Endometrial microvascular endothelial cells (primary cell): ENCODE measurements around the gene PPAN. TPM values are rescaled to one million over a fixed set of nuclear protein-coding genes. Genes with fewer than 3 reads are reported as not detected.

Experiments
- in situ Hi-C: cut with HindIII; loops from 2 replicates; pipeline ENCODE4 v1.10.0; 2017; ENCODE audit warnings: low sequenced_read_pairs, low pct_unique_long_range_greater_than_20kb; ENCODE audit errors: inconsistent ontology term
- total RNA-seq: library from RNA; depleted of rRNA; stranded (reverse); fragments of >200 nt; gene quantifications from one replicate; pipeline ENCODE4 v1.2.3, GENCODE V29; 2015; ENCODE audit errors: inconsistent ontology term

The PPAN gene, protein sequence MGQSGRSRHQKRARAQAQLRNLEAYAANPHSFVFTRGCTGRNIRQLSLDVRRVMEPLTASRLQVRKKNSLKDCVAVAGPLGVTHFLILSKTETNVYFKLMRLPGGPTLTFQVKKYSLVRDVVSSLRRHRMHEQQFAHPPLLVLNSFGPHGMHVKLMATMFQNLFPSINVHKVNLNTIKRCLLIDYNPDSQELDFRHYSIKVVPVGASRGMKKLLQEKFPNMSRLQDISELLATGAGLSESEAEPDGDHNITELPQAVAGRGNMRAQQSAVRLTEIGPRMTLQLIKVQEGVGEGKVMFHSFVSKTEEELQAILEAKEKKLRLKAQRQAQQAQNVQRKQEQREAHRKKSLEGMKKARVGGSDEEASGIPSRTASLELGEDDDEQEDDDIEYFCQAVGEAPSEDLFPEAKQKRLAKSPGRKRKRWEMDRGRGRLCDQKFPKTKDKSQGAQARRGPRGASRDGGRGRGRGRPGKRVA
- 55.2 TPM for total RNA-seq

DNA sequence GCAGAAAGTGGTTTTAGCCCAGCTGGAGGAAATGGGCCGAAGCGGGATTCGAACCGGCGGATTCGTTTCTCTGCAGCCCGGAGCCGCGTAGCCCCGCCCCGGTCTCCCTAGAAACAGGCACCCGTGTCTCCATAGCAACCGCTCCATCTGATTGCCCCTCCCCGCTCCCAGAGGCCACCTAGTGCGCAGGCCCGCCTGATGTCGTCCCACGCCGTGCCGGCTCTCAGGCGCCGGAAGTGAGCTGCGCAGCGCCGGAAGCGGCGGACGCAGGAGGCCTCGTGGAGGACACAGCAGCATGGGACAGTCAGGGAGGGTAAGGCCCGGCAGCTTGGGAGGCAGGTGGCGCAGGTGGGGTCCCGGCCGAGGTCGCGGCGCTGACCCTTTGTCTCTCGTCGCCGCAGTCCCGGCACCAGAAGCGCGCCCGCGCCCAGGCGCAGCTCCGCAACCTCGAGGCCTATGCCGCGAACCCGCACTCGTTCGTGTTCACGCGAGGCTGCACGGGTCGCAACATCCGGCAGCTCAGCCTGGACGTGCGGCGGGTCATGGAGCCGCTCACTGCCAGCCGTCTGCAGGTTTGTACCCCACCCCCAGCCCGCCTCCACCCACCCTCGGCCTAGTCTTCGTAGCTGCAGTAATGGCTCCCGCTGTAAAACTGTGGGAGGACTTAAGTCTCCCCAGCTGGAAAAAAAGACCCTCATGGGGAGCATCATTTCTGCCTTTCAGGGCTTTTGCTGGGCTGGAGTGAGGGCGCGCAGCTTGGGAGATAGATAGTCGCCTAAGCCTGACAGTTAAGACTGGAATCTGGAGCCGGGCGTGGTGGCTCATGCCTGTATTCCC lies at the start of gene PPAN:
Gene PPAN (plus strand): TSS at position 263 of the 837 bp plus-strand sequence. CDS start 33 bp downstream, at position 296.
- in situ Hi-C loops: no loop called here

DNA sequence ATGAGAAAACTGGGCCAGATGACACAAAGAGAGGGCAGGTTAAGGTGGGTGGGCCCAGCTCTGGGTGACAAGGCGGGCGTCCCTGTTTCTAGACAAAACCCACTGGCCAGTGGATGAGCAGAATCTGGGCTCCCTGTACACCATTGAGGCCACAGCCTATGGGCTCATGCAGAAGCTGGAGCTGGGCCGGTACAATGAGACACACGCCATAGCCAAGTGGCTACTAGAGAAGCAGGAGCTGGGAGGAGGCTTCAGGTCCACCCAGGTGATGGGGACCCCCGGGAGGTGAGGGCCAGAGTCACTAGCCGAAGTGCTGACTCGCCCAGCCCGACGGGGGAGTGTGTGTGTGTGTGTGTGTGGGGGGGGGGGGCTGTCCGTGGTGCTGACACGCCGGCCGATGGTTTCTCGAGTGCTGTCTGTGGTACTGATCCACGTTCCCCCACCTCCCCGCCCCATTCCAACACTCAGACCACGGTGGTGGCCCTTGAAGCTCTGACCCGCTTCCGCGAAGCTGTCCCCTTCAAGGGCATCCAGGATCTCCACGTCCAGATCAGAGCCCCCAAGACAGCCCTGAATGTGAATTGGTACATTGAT lies 44.3 kb upstream of the PPAN start:
- in situ Hi-C loops: no loop called here

DNA sequence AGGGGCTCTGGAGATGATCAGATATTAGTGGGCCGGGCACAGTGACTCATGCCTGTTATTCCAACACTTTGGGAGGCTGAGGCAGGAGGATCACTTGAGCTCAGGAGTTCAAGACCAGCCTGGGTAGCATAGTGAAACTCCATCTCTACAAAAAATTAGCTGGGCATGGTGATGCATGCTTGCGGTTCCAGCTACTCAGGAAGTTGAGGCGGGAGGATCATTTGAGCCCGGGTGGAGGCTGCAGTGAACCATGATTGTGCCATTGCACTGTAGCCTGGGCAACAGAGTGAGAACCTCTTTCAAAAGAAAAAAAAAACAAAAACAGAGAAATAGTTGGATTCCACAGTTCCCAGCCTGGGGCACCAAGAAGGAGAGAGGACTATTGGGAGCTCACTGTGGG lies 38.0 kb upstream of the PPAN start:
- in situ Hi-C loops: no loop called here

DNA sequence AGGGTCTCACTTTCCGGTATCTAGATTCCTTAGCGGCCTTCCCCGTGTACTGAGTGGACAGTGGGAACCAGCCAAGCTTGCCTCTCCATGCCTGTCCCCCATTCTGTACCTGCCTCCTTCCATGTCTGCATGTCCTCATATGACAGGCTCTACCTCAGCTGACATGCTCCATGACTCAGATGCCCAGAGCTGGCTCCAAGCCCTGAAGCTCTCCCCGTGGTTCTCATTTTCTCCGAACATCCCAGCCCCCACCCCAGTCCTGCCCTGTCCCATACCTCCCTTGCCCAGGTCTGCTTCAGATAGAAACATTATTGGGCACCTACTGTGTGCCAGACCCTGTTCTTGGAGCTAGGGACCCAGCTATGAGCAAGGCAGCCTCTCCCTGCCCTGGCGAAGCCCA lies 37.1 kb upstream of the PPAN start:
- in situ Hi-C loops: no loop called here

DNA sequence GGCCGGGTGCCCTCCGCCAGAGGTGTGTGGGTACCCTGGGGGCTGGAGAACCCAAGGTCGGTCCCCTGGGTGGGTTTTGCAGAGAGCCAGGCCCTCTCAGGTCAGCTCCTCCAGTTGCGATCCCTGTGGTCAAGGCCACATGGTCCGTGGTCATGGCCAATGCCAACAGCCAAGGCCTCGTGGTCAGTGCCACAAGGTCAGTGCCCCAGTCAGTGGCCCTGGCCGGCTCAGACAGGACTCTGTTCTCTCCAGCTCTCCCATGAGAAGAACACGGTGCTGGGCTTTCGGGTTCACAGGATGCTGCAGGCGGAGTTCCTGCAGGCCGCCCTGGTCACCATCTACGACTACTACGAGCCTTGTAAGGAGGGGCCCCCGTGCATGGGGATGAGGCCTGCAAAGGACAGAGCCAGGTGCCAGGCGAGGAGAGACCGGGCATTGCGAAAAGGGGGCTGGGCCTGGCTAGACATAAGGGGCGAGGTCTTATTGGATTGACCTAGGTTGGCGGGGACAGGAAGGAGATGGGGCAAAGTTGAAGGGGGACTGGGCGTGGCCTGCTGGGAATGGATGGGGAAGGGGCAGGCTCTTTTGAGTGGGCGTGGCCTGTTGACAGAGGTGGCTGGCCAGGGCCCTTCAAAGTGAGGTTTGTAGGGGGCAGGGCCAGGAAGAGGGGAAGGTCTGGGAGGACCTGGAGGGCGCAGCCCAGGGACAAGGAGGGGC lies 35.3 kb upstream of the PPAN start:
- in situ Hi-C loops: no loop called here

DNA sequence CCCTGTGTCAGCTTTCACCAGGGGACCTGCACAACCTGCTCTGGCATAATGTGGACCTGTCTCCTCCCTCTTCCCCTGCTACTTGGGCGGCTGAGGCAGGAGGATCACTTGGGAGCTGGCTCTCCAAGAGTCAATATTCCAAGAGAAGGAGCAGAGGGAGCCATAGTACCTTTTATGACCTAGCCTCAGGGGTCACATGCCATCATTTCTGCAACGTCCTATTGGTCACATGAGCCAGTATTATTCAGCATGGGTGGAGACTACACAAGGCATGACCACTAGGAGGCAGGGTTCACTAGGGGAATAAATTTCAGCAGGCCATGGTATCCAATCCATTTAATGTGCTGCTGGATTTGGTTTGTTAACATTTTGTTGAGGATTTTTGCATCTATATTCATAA lies 32.0 kb upstream of the PPAN start:
- in situ Hi-C loops: no loop called here

DNA sequence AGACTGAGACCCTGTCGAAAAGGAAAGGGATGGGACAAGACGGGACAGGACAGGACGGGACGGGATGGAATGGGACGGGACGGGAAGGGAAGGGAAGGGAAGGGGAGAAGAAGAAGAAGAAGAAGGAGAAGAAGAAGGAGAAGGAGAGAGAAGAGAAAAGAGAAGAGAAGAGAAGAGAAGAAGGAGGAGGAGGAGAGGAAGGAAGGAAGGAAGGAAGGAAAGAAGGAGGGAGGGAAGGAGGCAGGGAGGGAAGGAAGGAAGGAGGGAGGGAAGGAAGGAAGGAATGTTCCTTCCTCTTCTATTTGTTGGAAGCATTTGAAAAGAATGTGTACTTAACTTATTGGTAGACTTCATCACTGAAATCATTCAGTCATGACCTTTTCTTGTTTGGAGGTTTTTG lies 29.6 kb upstream of the PPAN start:
- in situ Hi-C loops: no loop called here

DNA sequence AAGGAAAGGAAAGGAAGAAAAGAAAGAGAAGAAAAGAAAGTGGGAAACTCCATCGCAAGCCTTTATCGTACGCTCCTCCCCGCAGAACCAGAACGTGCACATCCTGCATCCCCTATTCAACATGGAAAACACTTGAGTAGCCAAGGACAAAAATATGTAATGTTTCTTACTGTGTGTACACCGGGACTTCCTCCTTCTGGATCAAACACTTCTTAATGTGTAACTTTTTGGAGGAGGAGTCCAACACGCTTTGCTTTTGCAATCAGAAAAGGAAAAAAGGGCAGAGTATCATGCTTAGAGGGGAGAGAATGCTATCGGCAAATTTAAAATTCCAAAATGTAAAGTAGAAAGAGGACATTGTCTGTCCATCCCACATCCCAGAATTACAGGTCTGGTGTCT lies 27.8 kb upstream of the PPAN start:
- in situ Hi-C loops: no loop called here

DNA sequence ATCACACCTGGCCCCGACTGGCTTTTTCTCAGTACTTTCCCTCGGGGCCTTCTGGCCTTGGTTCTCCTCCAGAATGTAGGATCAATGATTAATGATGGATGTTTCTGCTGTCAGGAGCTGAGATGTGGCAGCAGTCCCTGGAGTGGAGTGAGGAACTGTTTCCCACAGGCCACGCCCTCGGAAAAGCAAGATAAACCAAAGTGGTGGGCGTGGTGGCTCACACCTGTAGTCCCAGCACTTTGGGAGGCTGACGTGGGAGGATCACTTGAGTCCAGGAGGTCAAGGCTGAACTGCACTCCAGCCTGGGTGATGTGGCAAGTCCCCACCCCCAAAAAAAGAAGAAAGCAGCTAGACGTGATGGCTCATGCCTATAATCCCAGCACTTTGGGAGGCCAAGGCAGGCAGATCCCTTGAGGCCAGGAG lies 27.1 kb upstream of the PPAN start:
- in situ Hi-C loops: no loop called here

DNA sequence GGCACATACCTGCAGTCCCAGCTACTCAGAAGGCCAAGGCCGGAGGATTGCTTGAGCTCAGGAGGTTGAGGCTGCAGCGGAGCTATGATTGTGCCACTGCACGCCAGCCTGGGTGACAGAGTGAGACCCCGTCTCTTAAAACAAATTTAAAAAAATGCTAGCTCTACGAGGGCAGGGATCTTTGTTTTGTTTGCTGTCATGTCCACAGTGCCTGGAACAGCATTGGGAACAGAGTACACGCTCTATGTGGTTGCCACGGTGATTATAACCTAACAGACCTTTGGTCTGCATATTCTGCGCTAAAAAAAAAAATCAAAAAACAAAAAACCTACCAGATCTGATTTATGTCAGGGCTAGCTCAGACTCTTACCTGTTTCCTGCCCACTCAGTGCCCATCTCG lies 22.3 kb upstream of the PPAN start:
- in situ Hi-C loops: no loop called here

DNA sequence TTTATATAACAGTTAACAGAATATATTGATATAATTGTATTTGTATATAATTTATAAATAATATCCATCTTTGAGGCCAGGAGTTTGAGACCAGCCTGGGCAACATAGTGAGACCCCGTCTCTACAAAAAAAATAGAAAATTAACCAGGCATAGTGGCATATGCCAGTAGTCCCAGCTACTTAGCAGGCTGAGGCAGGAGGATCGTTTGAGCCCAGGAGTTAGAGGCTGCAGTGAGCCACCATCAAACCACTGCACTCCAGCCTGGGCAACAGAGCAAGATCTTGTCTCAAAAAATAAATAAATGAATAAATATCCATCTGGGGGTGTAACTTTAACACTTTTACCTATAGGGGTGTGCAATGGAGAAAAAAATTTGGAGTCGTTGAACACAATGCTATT lies 21.4 kb upstream of the PPAN start:
- in situ Hi-C loops: no loop called here

DNA sequence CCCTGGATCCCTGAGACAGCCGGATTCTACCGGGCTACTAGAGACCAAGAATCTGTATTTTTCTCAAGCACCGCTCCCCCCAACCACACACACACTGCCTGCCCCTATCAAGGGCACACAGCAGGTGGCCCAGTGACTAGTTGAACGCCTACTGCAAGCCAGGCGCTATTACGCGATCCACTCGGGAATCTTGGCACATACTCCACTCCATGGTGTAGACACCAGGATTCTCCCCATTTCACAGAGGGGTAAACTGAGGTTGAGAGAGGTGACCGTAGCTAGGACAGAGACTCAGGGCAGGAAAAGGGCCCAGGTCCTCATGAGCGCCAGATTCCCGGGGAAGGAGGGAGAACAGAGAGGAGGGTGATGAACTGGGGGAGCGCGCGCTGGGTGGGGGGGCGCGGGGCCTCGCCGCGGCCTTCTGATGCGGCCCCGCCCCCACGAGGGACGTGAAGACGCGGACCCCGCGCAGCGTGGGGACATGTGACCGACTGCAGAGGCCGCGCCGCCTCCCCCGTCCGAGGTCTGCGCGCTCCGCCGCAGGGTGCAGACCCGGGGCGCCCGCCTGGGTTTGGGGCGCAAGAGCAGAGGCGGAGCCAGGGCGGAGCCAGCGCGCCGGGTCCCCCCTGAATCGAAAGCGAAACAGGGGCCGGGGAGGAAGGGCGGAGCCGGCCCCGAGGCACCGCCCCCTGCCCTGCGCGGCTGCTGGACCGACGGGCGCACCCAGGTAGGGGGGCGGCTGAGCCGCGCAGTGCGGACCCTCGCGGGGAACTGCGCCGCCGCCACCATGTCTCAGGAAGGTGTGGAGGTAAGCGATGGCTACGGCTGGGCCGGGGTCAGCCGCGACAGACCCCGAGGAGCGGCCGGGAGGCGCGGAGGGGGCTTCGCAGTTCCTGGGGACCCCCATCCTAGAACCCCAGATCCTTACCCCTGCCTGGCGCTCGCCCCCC lies 20.2 kb upstream of the PPAN start, which contains the start of gene SHFL:
Gene SHFL (plus strand): TSS at position 677 of the 950 bp plus-strand sequence. CDS start 111 bp downstream, at position 788.
- in situ Hi-C loops: no loop called here

DNA sequence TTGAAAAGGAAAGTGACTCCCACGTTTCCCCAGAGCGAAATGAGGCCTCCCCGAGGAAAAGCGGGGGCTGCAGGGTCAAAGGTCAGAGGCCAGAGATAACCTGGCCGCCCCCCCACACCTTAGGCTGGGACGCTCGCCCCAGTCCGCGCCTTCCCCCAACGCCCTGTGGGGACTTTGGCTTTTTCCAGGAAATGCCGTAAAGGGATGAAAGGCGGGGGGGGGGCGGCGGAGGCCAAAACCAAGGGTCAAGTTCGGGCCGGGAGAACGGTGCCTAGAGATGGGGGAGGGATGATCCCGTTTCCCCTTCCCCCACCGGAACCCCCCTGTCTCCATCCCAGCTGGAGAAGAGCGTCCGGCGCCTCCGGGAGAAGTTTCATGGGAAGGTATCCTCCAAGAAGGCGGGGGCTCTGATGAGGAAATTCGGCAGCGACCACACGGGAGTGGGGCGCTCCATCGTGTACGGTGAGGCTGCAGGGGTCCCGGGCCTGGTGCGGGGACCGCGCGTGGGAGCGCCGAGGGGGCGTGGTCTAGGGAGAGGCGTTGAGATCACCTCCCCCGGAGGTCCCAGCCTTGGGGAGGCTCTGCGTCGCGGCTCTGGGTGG lies 19.5 kb upstream of the PPAN start:
- in situ Hi-C loops: no loop called here

DNA sequence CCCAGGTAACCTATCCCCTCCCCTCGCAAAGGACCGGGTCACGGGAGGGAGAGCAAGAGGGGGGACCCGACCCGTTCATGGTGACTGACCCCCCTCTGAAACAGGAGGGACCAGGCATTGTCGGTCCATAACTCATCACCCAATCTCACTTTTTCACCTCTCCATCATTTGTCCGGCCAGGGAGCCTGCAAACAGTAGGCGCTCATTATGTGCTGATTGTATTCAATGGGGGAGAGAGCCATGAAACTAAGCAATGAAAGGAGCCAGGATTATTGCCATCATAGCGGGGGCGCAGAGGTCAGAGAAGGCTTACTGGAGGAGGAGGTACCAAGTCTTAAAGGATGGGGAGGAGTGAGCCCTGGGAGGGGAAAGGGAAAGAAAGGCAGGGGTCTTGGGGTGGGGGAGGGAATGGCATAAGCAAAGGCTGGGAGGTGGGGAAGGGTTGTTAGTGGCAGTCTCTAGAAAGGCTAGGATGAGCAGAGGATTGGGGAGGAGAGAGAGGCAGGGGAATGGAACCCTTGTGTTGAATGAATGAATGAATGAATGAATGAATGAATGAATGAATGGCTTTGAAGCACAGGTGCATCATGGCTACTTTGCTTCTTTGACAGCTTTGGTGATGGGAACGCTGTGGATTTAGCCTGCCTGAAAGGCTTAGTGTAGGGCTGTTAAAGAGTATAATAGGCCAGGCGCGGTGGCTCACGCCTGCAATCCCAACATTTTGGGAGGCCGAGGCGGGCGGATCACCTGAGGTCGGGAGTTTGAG lies 18.7 kb upstream of the PPAN start:
- in situ Hi-C loops: no loop called here

DNA sequence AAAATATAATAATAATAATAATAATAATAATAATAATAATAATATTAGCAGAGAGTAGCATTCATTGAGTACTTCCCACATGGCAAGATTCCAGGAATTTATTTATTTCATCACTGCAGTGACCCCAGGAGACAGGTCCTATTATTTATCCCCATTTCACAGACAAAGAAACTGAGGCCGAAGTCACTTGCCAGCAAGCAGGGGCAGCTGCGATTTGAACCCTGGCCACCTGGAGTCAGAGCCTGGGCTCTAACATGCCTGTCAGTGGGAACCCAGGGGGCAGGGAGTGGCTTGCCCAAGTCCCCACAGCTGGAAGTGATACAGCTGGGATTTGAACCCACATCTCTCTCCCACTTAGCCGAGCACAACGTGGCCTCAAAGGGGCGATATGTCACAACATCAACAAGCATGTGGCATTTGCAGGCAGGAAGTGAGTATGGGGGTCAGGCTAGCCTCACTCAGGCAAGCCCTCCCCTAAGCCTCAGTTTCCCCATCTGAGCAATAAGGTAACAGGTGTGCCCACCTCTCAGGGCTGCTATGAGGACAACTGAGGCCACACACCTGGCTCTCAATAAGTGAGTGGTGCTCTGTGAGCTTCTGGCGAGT lies 17.1 kb upstream of the PPAN start:
- in situ Hi-C loops: no loop called here

DNA sequence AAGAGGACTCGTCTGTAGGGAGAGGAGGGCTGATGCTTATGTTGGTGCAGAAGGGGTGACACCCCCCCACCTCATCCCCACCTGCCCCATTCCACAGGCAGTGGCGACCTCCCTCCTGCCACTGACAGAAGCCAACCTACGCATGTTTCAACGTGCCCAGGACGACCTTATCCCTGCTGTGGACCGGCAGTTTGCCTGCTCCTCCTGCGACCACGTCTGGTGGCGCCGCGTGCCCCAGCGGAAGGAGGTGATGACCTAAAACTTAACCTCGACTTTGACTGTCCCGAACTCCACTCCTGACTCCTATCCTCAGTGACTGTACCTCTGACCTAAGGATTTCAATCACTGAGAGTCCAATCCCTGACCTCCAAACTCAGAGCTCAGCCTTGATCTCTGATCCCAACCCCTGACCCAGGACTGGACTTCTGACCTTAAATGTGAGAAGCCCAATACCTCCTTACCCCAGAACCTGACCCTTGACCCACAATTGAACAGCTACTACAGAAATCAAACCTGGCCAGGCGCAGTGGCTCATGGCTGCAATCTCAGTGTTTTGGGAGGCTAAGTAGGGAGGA lies 16.3 kb upstream of the PPAN start:
- in situ Hi-C loops: no loop called here
